Mammary epithelial cell (primary cell): ENCODE measurements around the gene RCC2.

Experiments
- CTCF ChIP-seq, 2 donors: IDR thresholded peaks in 1 of 2; conservative IDR thresholded peaks in 1 of 2; 2 replicates each; pipeline ENCODE4 v1.5.1; 2011 to 2012; ENCODE audit warnings: inconsistent platforms in 2 of 2, low read length in 2 of 2, mild to moderate bottlenecking in 2 of 2, control low read depth in 1 of 2, low read depth in 1 of 2; ENCODE audit not compliant: insufficient read depth in 1 of 2; ENCODE audit errors: extremely low read depth in 1 of 2
- EZH2 ChIP-seq: IDR thresholded peaks from 2 replicates; pipeline ENCODE4 v1.6.1; 2012; ENCODE audit warnings: low read length, inconsistent platforms, borderline replicate concordance

GRCh38 chr1:17401841-17402240, 37.6 kb downstream of the RCC2 start:
- TF ChIP-seq EZH2 = no peak
- no peak for TF ChIP-seq CTCF (conservative IDR thresholded peaks at IDR 0.05 in 1 of 2, IDR thresholded peaks at IDR 0.05 in 1 of 2; ENCODE audit: extremely low read depth in 1 of 2, insufficient read depth in 1 of 2, low read depth in 1 of 2, low read length in 2 of 2)
